ENCODE data around the gene RPLP1. TPM values are rescaled to one million over a fixed set of nuclear protein-coding genes. Genes with fewer than 3 reads are reported as not detected.

The RPLP1 gene
- total and polyA plus RNA-seq, 2 of the 8 experiments (the other 6 are each of a cell fraction or from before 2014, with no cell fraction given), result 2,089 to 4,387 TPM

DNA sequence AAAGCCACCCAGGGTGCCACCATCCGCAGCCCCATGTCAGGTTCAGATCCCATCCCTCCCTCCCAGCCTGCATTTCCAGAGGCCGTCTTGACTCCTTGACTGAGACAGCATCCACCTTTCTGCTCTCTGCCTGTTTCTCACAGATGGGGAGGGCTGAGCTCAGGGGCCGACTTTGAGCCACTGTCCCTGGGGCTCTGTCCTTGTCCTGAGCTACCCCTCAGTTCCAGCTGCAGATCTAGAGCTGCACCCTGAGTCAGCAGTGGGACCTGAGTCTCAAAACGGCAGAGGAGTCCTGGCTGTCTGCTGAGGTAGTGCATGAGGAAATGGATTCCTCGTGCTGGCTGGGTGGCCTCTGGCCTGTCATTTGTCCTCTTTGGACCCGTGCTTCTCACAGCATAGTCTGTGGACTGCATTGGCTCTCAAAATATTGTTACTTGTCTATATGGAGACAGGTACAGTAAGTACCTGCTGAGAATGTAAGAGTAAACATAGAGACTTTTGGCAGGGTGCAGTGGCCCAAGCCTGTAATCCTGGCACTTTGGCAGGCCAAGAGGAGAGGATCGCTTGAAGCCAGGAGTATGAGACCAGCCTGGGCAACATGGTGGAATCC is 22.3 kb downstream of the RPLP1 start:
- 0 out of 2 replicates have a peak overlapping the region, but pooled peaks have one; percentile 19 for H2BK5ac ChIP-seq (ENCODE audit: low read depth, low read length)
- 87% methylated on average over 7 of the region's 7 CpGs; no CpG with 5 or more reads in 1 of the 2 experiments for WGBS, 2 experiments (ENCODE audit: extremely low coverage in 1 of 2, insufficient coverage in 1 of 2, insufficient read length in 1 of 2, insufficient replicate concordance in 2 of 2, low coverage in 1 of 2, low lambda C conversion rate in 2 of 2, missing lambda C conversion rate in 1 of 2)
- H3K23ac ChIP-seq (ENCODE audit: insufficient read length), result no peak overlapping the region
- H2BK15ac ChIP-seq (ENCODE audit: low read length), result no peak overlapping the region
- H3K79me1 ChIP-seq (ENCODE audit: low read depth, low read length), result no peaks in the 10 kb centered on the region
- H4K8ac ChIP-seq (ENCODE audit: extremely low read depth, insufficient read depth, low read length), result no peak overlapping the region
- no peak overlapping the region for H3K18ac ChIP-seq (ENCODE audit: extremely low read depth, low read length)
- no peak overlapping the region; a peak in 1 of 7 replicates for H3K9ac ChIP-seq (replicated peaks in 1 of 4; ENCODE audit: extremely low read depth in 1 of 4, low read depth in 3 of 4, low read length in 3 of 4)
- no peak overlapping the region for H4K5ac ChIP-seq (ENCODE audit: insufficient read length, low read depth, low read length)
- no peak for FAIRE-seq
- H4K20me1 ChIP-seq (replicated peaks in 1 of 2; ENCODE audit: control insufficient read depth in 1 of 2, insufficient read depth in 2 of 2, low read length in 2 of 2), result no peaks in the 10 kb centered on the region
- no peaks in the 10 kb centered on the region for H3K23me2 ChIP-seq (ENCODE audit: low read depth, low read length)
- H3K4me1 ChIP-seq (replicated peaks in 1 of 4; ENCODE audit: control insufficient read depth in 3 of 4, insufficient read depth in 4 of 4, low read length in 3 of 4), result no peaks in the 10 kb centered on the region
- H2AFZ ChIP-seq (ENCODE audit: low read length), result no peak overlapping the region
- H3K4ac ChIP-seq (replicated peaks; ENCODE audit: insufficient read length, low read depth, low read length), result peak overlapping the region; percentile 60
- ChIA-PET POLR2A (ENCODE audit: partially characterized antibody) (interaction anchor here (1.2 kb wide), 1 partner anchor 22 kb away, joined by 4 read pairs; the partner anchor contains the start of gene RPLP1), CTCF (ENCODE audit: partially characterized antibody) (interaction anchor here (0.8 to 7.0 kb wide), 18 partner anchors 9 to 1013 kb away, joined by 3 to 70 read pairs (median 5); no protein-coding TSS in a partner anchor)
- H3K79me2 ChIP-seq (ENCODE audit: control insufficient read depth in 1 of 2, insufficient read depth in 2 of 2, low read length in 2 of 2), result no peaks in the 10 kb centered on the region
- no peak overlapping the region for H2BK20ac ChIP-seq (ENCODE audit: low read length)
- no peak for DNase-seq (ENCODE audit: low read depth in 1 of 2, low spot score in 2 of 2)
- TF ChIP-seq TCF12 (IDR thresholded peaks at IDR 0.05; ENCODE audit: low read depth, low read length), result no peak
- TF ChIP-seq, protein P1, sequence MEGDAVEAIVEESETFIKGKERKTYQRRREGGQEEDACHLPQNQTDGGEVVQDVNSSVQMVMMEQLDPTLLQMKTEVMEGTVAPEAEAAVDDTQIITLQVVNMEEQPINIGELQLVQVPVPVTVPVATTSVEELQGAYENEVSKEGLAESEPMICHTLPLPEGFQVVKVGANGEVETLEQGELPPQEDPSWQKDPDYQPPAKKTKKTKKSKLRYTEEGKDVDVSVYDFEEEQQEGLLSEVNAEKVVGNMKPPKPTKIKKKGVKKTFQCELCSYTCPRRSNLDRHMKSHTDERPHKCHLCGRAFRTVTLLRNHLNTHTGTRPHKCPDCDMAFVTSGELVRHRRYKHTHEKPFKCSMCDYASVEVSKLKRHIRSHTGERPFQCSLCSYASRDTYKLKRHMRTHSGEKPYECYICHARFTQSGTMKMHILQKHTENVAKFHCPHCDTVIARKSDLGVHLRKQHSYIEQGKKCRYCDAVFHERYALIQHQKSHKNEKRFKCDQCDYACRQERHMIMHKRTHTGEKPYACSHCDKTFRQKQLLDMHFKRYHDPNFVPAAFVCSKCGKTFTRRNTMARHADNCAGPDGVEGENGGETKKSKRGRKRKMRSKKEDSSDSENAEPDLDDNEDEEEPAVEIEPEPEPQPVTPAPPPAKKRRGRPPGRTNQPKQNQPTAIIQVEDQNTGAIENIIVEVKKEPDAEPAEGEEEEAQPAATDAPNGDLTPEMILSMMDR (IDR thresholded peaks at IDR 0.05; ENCODE audit: control extremely low read depth in 1 of 3, insufficient read depth in 1 of 3, low read depth in 1 of 3, low read length in 3 of 3), result peak in 1 of 3 experiments; percentile 18; a peak in 1 of 4 replicates
- no peaks in the 10 kb centered on the region for H3K36me3 ChIP-seq (ENCODE audit: control insufficient read depth in 2 of 4, insufficient read depth in 4 of 4, low read length in 3 of 4)
- no peak overlapping the region for H4K91ac ChIP-seq (replicated peaks; ENCODE audit: insufficient read length, low read length)
- H3K4me3 ChIP-seq (ENCODE audit: extremely low read depth in 1 of 4, insufficient read depth in 2 of 4, low read depth in 3 of 4, low read length in 4 of 4), result no peak overlapping the region
- H3K27ac ChIP-seq (ENCODE audit: low read depth, low read length), result no peak overlapping the region
- no peak overlapping the region for H3K56ac ChIP-seq (replicated peaks; ENCODE audit: insufficient read length, low read depth, low read length)
- no peak overlapping the region for H2BK12ac ChIP-seq (ENCODE audit: low read depth, low read length)
- H2AK5ac ChIP-seq (ENCODE audit: low read depth, low read length), result no peak overlapping the region
- H3K27me3 ChIP-seq (replicated peaks in 1 of 4; ENCODE audit: control insufficient read depth in 3 of 4, extremely low read depth in 1 of 4, insufficient read depth in 3 of 4, low read length in 3 of 4), result no peaks in the 10 kb centered on the region
- peaks cover 0 to 2% of the 10 kb centered on the region in 2 experiments; a peak in 1 of 4 replicates for H3K9me3 ChIP-seq (ENCODE audit: insufficient read depth in 2 of 2, low read depth in 1 of 2, low read length in 1 of 2)
- H3K14ac ChIP-seq (ENCODE audit: insufficient read length), result no peak overlapping the region
- H3K4me2 ChIP-seq (ENCODE audit: insufficient read depth in 1 of 2, low read depth in 2 of 2, low read length in 2 of 2), result no peak overlapping the region
- no peak overlapping the region for H2BK120ac ChIP-seq (replicated peaks; ENCODE audit: low read depth, low read length)

Measured in H1 (cell line).